ENCODE results near the gene NPRL2. TPM values are rescaled to one million over a fixed set of nuclear protein-coding genes. Genes with fewer than 3 reads are reported as not detected.
A peak's percentile ranks its signal among the peaks of the same experiment; 100 is the strongest.
"Not testable (repeated sequence)": the region's sequence is repeated elsewhere in the genome, so short reads cannot be mapped to it uniquely, and the experiment has no call there.

Gene NPRL2
- total and polyA plus RNA-seq, 8 donors: 4.5 to 75.0 (median 23.5) TPM

DNA sequence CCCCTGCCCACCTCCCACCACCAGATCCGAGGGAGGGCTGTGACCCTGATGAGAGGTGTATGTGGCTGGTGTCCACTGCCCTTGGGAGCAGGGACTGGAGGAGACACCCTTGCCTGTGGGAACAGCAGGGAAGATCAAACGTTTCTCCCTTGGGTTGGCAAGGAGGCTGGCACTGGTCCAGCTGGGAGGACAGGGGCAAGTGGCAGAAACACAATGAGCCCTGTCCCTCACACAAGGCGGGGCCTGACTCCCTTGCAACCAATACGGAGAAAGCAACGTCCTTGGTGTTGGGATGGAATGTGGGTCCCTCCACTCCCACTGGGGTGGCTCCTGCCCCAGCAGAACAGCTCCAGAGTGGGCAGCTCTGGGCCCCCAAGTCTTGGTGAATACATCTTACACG, 33.3 kb downstream of the NPRL2 start:
- 36 to 57% (median 49%) methylated on average over 5 to 6 of the region's 6 CpGs for WGBS, 5 donors
- Histone ChIP-seq H3K9me3 (no peaks in the 10 kb centered on the region), H3K4me1 (peaks cover 59 to 79% (median 74%) of the 10 kb centered on the region in 4 donors), H3K36me3 (peaks cover 12 to 44% (median 40%) of the 10 kb centered on the region in 4 donors), H3K4me3 (peak overlapping the region in 1 of 4 donors; percentile 19), H3K27me3 (no peaks in the 10 kb centered on the region), H3K27ac (peak overlapping the region; percentile 80 to 95 (median 85))
- intact Hi-C loops (cut with DNase I; ENCODE audit: low total_unique reads): no loop called here
- TF ChIP-seq POLR2A (IDR thresholded peaks at IDR 0.05) (no peak), POLR2AphosphoS5 (IDR thresholded peaks at IDR 0.05) (no peak), EP300 (IDR thresholded peaks at IDR 0.05) (no peak)
- TF ChIP-seq, protein P1, sequence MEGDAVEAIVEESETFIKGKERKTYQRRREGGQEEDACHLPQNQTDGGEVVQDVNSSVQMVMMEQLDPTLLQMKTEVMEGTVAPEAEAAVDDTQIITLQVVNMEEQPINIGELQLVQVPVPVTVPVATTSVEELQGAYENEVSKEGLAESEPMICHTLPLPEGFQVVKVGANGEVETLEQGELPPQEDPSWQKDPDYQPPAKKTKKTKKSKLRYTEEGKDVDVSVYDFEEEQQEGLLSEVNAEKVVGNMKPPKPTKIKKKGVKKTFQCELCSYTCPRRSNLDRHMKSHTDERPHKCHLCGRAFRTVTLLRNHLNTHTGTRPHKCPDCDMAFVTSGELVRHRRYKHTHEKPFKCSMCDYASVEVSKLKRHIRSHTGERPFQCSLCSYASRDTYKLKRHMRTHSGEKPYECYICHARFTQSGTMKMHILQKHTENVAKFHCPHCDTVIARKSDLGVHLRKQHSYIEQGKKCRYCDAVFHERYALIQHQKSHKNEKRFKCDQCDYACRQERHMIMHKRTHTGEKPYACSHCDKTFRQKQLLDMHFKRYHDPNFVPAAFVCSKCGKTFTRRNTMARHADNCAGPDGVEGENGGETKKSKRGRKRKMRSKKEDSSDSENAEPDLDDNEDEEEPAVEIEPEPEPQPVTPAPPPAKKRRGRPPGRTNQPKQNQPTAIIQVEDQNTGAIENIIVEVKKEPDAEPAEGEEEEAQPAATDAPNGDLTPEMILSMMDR (IDR thresholded peaks at IDR 0.05): no peak
- peak; percentile 70 to 72 for DNase-seq

DNA sequence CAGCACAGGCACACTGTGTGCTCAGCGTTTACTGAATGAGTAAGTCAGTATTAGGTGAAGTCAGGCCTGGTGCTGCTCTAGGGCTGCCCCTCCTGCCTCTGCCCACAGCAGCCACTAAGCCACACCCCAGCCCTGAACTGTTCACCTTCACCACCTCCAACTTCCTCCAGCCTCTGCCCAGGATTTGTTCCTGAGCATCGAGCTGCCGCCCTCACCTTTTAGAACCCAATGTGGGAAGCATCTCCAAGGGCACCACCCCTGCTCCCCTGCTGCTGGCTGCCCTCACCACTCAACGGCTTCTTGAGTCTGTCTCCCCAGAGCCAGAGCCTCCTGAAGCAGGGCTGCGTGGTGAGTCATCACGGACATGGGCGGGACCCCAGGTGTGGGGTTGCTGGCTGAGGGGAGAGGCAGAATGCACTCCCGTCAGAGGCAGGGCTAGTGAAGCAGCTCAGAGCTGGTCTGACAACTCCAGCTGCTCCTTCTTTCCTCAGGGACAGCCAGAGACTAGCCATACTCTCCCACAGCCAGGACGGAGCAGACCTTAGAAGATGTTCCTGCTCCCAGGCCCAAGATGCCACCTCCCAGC, 33.8 kb downstream of the NPRL2 start:
- Histone ChIP-seq H3K27ac (peak overlapping the region; percentile 80 to 95 (median 85)), H3K36me3 (peaks cover 12 to 48% (median 40%) of the 10 kb centered on the region in 4 donors), H3K4me1 (peaks cover 54 to 74% (median 68%) of the 10 kb centered on the region in 4 donors), H3K27me3 (no peaks in the 10 kb centered on the region), H3K4me3 (peak overlapping the region in 1 of 4 donors; percentile 19), H3K9me3 (no peaks in the 10 kb centered on the region)
- TF ChIP-seq, protein P1 (IDR thresholded peaks at IDR 0.05): no peak
- TF ChIP-seq EP300 (IDR thresholded peaks at IDR 0.05) (no peak), POLR2A (IDR thresholded peaks at IDR 0.05) (peak in 1 of 4 donors; percentile 28), POLR2AphosphoS5 (IDR thresholded peaks at IDR 0.05) (peak in 2 of 3 donors; percentile 74 to 77)
- peak; percentile 87 to 94 for DNase-seq
- 25 to 45% (median 31%) methylated on average over 8 to 9 of the region's 9 CpGs for WGBS, 5 donors
- intact Hi-C loops (cut with DNase I; ENCODE audit: low total_unique reads): no loop called here

DNA sequence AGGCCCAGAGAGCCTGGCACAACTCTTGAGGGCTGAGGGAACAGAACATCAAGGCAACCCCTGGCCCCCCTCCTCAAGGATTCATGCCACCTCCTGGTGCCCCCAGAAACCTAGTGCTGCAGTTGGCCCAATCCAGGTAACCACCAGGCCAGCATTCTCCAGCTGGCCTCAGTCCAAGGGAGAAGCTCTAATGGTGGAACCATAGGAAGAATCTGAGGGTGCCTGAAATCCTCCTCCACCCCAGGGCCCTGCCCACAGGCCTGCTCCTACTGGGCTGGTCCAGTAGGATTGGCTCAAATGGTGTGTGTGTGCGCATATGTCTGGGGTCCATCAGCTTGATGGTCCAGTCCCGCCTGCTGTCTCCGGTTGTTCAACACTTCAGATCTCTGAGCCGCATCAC, 35.8 kb downstream of the NPRL2 start:
- Histone ChIP-seq H3K27ac (peak overlapping the region; percentile 48 to 95 (median 61)), H3K4me3 (no peak overlapping the region), H3K4me1 (peaks cover 44 to 65% (median 58%) of the 10 kb centered on the region in 4 donors), H3K36me3 (peaks cover 12 to 47% (median 40%) of the 10 kb centered on the region in 4 donors), H3K9me3 (no peaks in the 10 kb centered on the region), H3K27me3 (no peaks in the 10 kb centered on the region)
- TF ChIP-seq, protein P1 (IDR thresholded peaks at IDR 0.05): no peak
- TF ChIP-seq POLR2A (IDR thresholded peaks at IDR 0.05) (no peak), POLR2AphosphoS5 (IDR thresholded peaks at IDR 0.05) (no peak), EP300 (IDR thresholded peaks at IDR 0.05) (no peak)
- no peak for DNase-seq
- WGBS, 5 donors: 87 to 100% (median 93%) methylated on average over 4 of the region's 4 CpGs
- intact Hi-C loops (cut with DNase I; ENCODE audit: low total_unique reads): no loop called here

DNA sequence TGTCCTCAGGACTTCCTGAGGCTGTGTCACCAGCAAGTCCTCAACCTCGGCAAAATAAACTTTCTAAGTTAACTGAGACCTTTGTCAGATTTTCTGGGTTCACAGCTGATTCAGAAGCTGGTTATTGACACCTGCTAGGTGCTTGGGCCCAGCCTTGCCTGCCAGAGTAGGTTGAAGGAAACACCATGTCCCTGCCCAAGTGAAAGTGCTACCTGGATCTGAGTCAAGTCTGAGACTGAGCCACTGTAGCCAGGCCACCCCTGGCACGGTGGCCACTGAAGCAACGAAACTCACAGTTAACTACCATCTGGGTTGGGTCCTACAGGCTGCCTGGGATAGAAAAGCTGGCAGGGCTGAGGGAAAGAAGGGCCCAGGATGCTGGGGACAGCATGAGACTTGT, 36.2 kb downstream of the NPRL2 start:
- Histone ChIP-seq H3K4me3 (no peak overlapping the region), H3K27me3 (no peaks in the 10 kb centered on the region), H3K36me3 (peaks cover 12 to 42% (median 37%) of the 10 kb centered on the region in 4 donors), H3K4me1 (peaks cover 39 to 65% (median 55%) of the 10 kb centered on the region in 4 donors), H3K9me3 (no peaks in the 10 kb centered on the region), H3K27ac (peak overlapping the region; percentile 48 to 95 (median 61))
- TF ChIP-seq, protein P1 (IDR thresholded peaks at IDR 0.05): no peak
- TF ChIP-seq EP300 (IDR thresholded peaks at IDR 0.05): no peak
- TF ChIP-seq POLR2A (IDR thresholded peaks at IDR 0.05): no peak
- peak in 1 of 3 donors; percentile 29 for TF ChIP-seq POLR2AphosphoS5 (IDR thresholded peaks at IDR 0.05)
- intact Hi-C loops (cut with DNase I; ENCODE audit: low total_unique reads): no loop called here
- peak in 1 of 2 donors; percentile 81 for DNase-seq
- 33 to 67% (median 41%) methylated on average over 3 of the region's 3 CpGs for WGBS, 5 donors

DNA sequence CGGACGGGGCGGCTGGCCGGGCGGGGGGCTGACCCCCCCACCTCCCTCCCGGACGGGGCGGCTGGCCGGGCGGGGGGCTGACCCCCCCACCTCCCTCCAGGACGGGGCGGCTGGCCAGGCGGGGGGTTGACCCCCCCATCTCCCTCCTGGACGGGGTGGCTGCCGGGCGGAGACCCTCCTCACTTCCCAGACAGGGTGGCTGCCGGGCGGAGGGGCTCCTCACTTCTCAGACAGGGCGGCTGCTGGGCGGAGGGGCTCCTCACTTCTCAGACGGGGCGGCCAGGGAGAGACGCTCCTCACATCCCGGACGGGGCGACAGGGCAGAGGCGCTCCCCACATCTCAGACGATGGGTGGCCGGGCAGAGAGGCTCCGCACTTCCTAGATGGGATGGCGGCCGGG, 38.5 kb downstream of the NPRL2 start:
- Histone ChIP-seq H3K4me1 (peaks cover 16 to 42% (median 32%) of the 10 kb centered on the region in 4 donors), H3K27ac (peak overlapping the region in 2 of 5 donors; percentile 46), H3K36me3 (peaks cover 3 to 28% (median 20%) of the 10 kb centered on the region in 4 donors)
- H3K9me3 ChIP-seq; intact Hi-C loops (cut with DNase I; ENCODE audit: low total_unique reads); DNase-seq; H3K4me3 ChIP-seq; H3K27me3 ChIP-seq: not testable (repeated sequence)
- 85 to 95% (median 91%) methylated on average over 11 to 32 of the region's 32 CpGs; no CpG with 5 or more reads in 1 of the 5 donors for WGBS, 5 donors
